Measurements from ENCODE around the gene PMF1.
A peak's percentile ranks its signal among the peaks of the same experiment; 100 is the strongest.

DNA sequence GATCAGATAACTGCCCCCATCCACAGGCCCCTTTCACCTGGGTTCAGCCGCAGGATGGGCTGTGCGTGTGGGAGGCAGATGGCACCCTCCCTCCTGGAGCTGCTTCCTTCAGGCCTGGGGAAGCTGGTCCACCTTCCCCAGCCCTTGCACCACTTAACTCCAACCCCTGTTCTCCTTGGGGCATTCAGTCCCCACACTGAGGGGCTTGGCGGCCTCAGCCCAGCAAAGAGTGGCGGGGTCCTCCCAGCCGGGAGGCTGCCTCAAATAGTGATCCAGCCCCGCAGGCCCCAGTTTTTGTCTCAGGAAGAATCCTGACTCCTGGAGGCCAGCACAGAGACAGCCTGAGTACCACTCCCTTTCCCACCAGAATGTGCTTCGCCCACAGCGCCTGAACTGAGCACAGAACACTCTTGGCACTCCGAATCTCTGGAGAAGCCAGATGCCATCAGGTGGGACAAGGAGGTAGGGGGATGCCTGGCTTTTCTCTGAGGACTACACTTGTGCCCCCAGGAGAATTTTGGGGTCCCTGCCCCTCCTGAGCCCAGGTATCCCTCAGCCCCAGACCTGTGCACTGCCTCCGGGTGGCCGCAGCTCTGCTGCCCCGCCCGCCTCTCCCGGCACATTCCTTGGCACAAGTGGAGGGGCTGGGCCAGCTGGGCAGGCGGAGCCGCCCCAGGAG lies 34.1 kb downstream of the PMF1 start:
- TF ChIP-seq POLR2A (IDR thresholded peaks at IDR 0.05; ENCODE audit: low read depth, low read length), result no peak
- TF ChIP-seq POLR2AphosphoS5 (IDR thresholded peaks at IDR 0.05; ENCODE audit: low read depth, low read length), result peak; percentile 52; the same call in 1 of the 2 replicates
